SK-N-SH (cell line): ENCODE measurements around the gene LCE4A. TPM values are rescaled to one million over a fixed set of nuclear protein-coding genes. Genes with fewer than 3 reads are reported as not detected.

Experiments used
- CTCF ChIA-PET: fragments of 300-600, 350-600 bp; formaldehyde crosslinking; extraction: SDS; loops from one replicate; lab custom pipeline; 2021; lab: Yijun Ruan, JAX
- POLR2A ChIA-PET: fragments of 350-600 bp; sonication (Branson Sonifier 250); formaldehyde crosslinking; extraction: SDS; loops from one replicate; lab custom pipeline; 2020; ENCODE audit warnings: antibody characterized with exemption, inconsistent platforms; lab: Yijun Ruan, JAX
- DNase-seq: peaks from one replicate; pipeline ENCODE4 v3.0.0; 2012
- H2AFZ ChIP-seq: fragments of 200-600 bp; sonication (generic); 2 replicates; pipeline ENCODE4 v1.8.1; 2016; ENCODE audit warnings: antibody characterized with exemption, mild to moderate bottlenecking, low read depth
- H3F3A ChIP-seq: fragments of 200-600 bp; sonication (generic); replicated peaks from 2 replicates; pipeline ENCODE3; 2016; ENCODE audit warnings: antibody characterized with exemption, mild to moderate bottlenecking; ENCODE audit not compliant: insufficient read depth
- H3K27ac ChIP-seq, 2 experiments: fragments of 200-500 bp in 1 of 2; fragments of 200-600 bp in 1 of 2; sonication (Bioruptor generic) in 1 of 2; sonication (generic), shearing (Covaris generic) in 1 of 2; 2 replicates each; pipeline versions ENCODE4 v1.5.1 to v1.6.1; 2014 to 2016; ENCODE audit warnings: low read depth in 2 of 2, inconsistent platforms in 1 of 2, low read length in 1 of 2, mild to moderate bottlenecking in 1 of 2, mixed read lengths in 1 of 2
- H3K27me3 ChIP-seq: fragments of 200-600 bp; sonication (generic), shearing (Covaris generic); 2 replicates; pipeline ENCODE4 v1.6.1; 2016; ENCODE audit warnings: mixed run types; ENCODE audit not compliant: insufficient read depth
- H3K36me3 ChIP-seq, 2 experiments: fragments of 200-500 bp in 1 of 2; fragments of 200-600 bp in 1 of 2; sonication (Bioruptor generic) in 1 of 2; sonication (generic) in 1 of 2; replicated peaks in 1 of 2; 2 replicates each; pipeline versions ENCODE3 to v1.5.1; 2014 to 2016; ENCODE audit warnings: low read length in 1 of 2, mild to moderate bottlenecking in 1 of 2; ENCODE audit not compliant: insufficient read depth in 2 of 2, control insufficient read depth in 1 of 2
- H3K4me1 ChIP-seq, 2 experiments: fragments of 200-500 bp in 1 of 2; fragments of 200-600 bp in 1 of 2; sonication (Bioruptor generic) in 1 of 2; sonication (generic), shearing (Covaris generic) in 1 of 2; 2 replicates each; pipeline versions ENCODE4 v1.5.1 to v1.6.1; 2014 to 2016; ENCODE audit warnings: low read depth in 1 of 2, low read length in 1 of 2, mixed run types in 1 of 2; ENCODE audit not compliant: insufficient read depth in 2 of 2, control insufficient read depth in 1 of 2
- H3K4me2 ChIP-seq: fragments of 200-600 bp; sonication (generic), shearing (Covaris generic); 2 replicates; pipeline ENCODE4 v1.6.1; 2017; ENCODE audit warnings: mixed run types
- H3K4me3 ChIP-seq, 2 experiments: fragments of 200-500 bp in 1 of 2; fragments of 200-600 bp in 1 of 2; sonication (Bioruptor generic) in 1 of 2; sonication (generic), shearing (Covaris generic) in 1 of 2; 2 replicates each; pipeline versions ENCODE4 v1.5.1 to v1.8.1; 2014 to 2016; ENCODE audit warnings: low read depth in 2 of 2, inconsistent platforms in 1 of 2, low read length in 1 of 2, mild to moderate bottlenecking in 1 of 2, mixed read lengths in 1 of 2, moderate library complexity in 1 of 2
- H3K79me2 ChIP-seq: fragments of 200-600 bp; sonication (generic); 2 replicates; pipeline ENCODE4 v1.8.1; 2017; ENCODE audit warnings: mild to moderate bottlenecking; ENCODE audit not compliant: insufficient read depth
- H3K9ac ChIP-seq: fragments of 200-600 bp; sonication (generic); 2 replicates; pipeline ENCODE4 v1.6.1; 2017; ENCODE audit warnings: mixed run types
- H3K9me2 ChIP-seq: fragments of 200-600 bp; sonication (generic); 2 replicates; pipeline ENCODE4 v1.6.1; 2017; ENCODE audit warnings: mixed run types
- H3K9me3 ChIP-seq: fragments of 200-600 bp; sonication (generic); 2 replicates; pipeline ENCODE4 v1.6.1; 2017; ENCODE audit warnings: mixed run types, mild to moderate bottlenecking, moderate library complexity
- H4K20me1 ChIP-seq: fragments of 200-600 bp; sonication (generic); 2 replicates; pipeline ENCODE4 v1.6.1; 2017; ENCODE audit warnings: mild to moderate bottlenecking, mixed run types; ENCODE audit not compliant: insufficient read depth
- EP300 ChIP-seq, 2 experiments: IDR thresholded peaks; 2 replicates each; pipeline versions ENCODE4 v1.4.0 to v1.6.1; 2012; ENCODE audit warnings: borderline replicate concordance in 1 of 2, low read depth in 1 of 2, low read length in 1 of 2
- EZH2phosphoT487 ChIP-seq: fragments of 200-600 bp; sonication (generic); IDR thresholded peaks from 2 replicates; pipeline ENCODE4 v1.6.1; 2017; ENCODE audit warnings: low read depth, mixed run types, mild to moderate bottlenecking, antibody characterized with exemption, moderate library complexity, borderline replicate concordance
- FOXM1 ChIP-seq: IDR thresholded peaks from 2 replicates; pipeline ENCODE4 v1.4.0; 2012; ENCODE audit warnings: low read depth, mild to moderate bottlenecking
- GABPA ChIP-seq: IDR thresholded peaks from 2 replicates; pipeline ENCODE4 v1.4.0; 2012; ENCODE audit warnings: low read depth, mild to moderate bottlenecking
- JUND ChIP-seq: IDR thresholded peaks from 2 replicates; pipeline ENCODE4 v1.4.0; 2012
- MEF2A ChIP-seq: IDR thresholded peaks from 2 replicates; pipeline ENCODE4 v1.4.0; 2012; ENCODE audit warnings: low read depth, borderline replicate concordance
- MXI1 ChIP-seq: IDR thresholded peaks from 2 replicates; pipeline ENCODE4 v1.6.1; 2012; ENCODE audit warnings: mild to moderate bottlenecking, low read depth, low read length, improper control_type of control experiment
- NRF1 ChIP-seq: IDR thresholded peaks from 2 replicates; pipeline ENCODE4 v1.6.1; 2012; ENCODE audit warnings: low read depth, mild to moderate bottlenecking, low read length
- POLR2AphosphoS5 ChIP-seq: IDR thresholded peaks from 2 replicates; pipeline ENCODE4 v1.6.1; 2012; ENCODE audit warnings: low read depth, low read length
- RAD21 ChIP-seq: IDR thresholded peaks from 2 replicates; pipeline ENCODE4 v1.6.1; 2012; ENCODE audit warnings: mild to moderate bottlenecking, low read length
- RFX5 ChIP-seq: IDR thresholded peaks from 2 replicates; pipeline ENCODE4 v1.6.1; 2012; ENCODE audit warnings: mild to moderate bottlenecking, improper control_type of control experiment, low read length
- SIN3A ChIP-seq: IDR thresholded peaks from 2 replicates; pipeline ENCODE4 v1.6.1; 2012; ENCODE audit warnings: low read depth, mild to moderate bottlenecking, low read length, moderate library complexity, borderline replicate concordance
- SMC3 ChIP-seq: IDR thresholded peaks from 2 replicates; pipeline ENCODE4 v1.6.1; 2012; ENCODE audit warnings: low read depth, low read length, improper control_type of control experiment
- TCF12 ChIP-seq: IDR thresholded peaks from 2 replicates; pipeline ENCODE4 v1.4.0; 2012
- WGBS: methylation state at CpG from one replicate; pipeline ENCODE4 v1.1.6; 2017; ENCODE audit warnings: low lambda C conversion rate; 5-methylcytosine and 5-hydroxymethylcytosine counted together
- polyA plus RNA-seq, 3 experiments: library from polyadenylated mRNA; depleted of rRNA; stranded (reverse); fragments of >200 nt; gene quantifications; 2 replicates each; pipeline ENCODE4 v1.2.3, GENCODE V29; 2012
- TF ChIP-seq, protein P1 (sequence below): IDR thresholded peaks from 2 replicates; pipeline ENCODE4; 2012
- TF ChIP-seq, protein P2 (sequence below): IDR thresholded peaks from 2 replicates; pipeline ENCODE4 v1.6.1; 2012; ENCODE audit warnings: mild to moderate bottlenecking, low read depth, low read length, moderate library complexity
- TF ChIP-seq, protein P3 (sequence below): fragments of 150-350 bp; IDR thresholded peaks from 2 replicates; pipeline ENCODE4 v1.6.1; 2017; ENCODE audit warnings: antibody characterized with exemption, low read length, low read depth, borderline replicate concordance
- TF ChIP-seq, protein P4 (sequence below): IDR thresholded peaks from 2 replicates; pipeline ENCODE4 v1.4.0; 2012; ENCODE audit warnings: low read depth, borderline replicate concordance

LCE4A gene
- polyA plus RNA-seq, 1 of the 3 experiments (the other 2 are of a cell fraction), result not detected

DNA sequence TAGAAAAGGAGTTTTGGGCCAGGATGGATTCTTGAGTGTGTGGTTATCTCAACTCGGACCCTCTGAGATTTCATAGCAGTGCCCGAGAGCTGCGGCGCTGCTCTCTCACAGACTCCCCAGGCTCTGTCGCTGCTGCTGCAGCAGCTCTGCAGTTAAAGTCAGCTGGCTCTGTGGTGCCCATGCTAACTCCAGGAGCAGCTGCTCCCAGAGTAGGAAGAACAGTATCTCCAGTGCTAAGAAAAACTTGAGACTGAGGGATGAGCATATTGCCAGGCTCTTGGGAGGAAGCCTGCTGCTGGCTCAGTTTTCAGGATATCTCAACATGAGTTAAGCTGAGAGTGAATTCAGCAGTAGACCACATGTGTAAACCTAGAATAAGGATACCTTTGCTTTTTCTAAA is 40.3 kb upstream of the LCE4A start:
- Histone ChIP-seq H3K36me3 (no peaks in the 10 kb centered on the region), H3K27ac (no peak overlapping the region), H4K20me1 (no peaks in the 10 kb centered on the region), H3K27me3 (no peaks in the 10 kb centered on the region), H3K4me2 (no peak overlapping the region), H3K4me1 (no peaks in the 10 kb centered on the region), H3K9ac (no peak overlapping the region), H2AFZ (no peak overlapping the region), H3F3A (no peaks in the 10 kb centered on the region), H3K79me2 (no peaks in the 10 kb centered on the region), H3K4me3 (no peak overlapping the region), H3K9me2 (no peaks in the 10 kb centered on the region)
- POLR2A ChIA-PET, result no interaction called here
- CTCF ChIA-PET, result interaction anchor here (1.0 kb wide), 1 partner anchor 14 kb away, joined by 3 read pairs; no protein-coding TSS in a partner anchor
- no peak for DNase-seq
- 3% methylated on average over 5 of the region's 5 CpGs for WGBS
- TF ChIP-seq JUND (no peak), RAD21 (no peak), GABPA (no peak), TCF12 (no peak), EP300 (IDR thresholded peaks at IDR 0.05; ENCODE audit: borderline replicate concordance in 1 of 2, low read depth in 1 of 2, low read length in 1 of 2) (no peak), POLR2AphosphoS5 (no peak), SIN3A (no peak), SMC3 (no peak), NRF1 (no peak), RFX5 (no peak), MEF2A (no peak), FOXM1 (no peak), MXI1 (no peak), EZH2phosphoT487 (no peak)
- TF ChIP-seq, protein P1, sequence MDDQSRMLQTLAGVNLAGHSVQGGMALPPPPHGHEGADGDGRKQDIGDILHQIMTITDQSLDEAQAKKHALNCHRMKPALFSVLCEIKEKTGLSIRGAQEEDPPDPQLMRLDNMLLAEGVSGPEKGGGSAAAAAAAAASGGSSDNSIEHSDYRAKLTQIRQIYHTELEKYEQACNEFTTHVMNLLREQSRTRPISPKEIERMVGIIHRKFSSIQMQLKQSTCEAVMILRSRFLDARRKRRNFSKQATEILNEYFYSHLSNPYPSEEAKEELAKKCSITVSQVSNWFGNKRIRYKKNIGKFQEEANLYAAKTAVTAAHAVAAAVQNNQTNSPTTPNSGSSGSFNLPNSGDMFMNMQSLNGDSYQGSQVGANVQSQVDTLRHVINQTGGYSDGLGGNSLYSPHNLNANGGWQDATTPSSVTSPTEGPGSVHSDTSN, result no peak
- TF ChIP-seq, protein P2, sequence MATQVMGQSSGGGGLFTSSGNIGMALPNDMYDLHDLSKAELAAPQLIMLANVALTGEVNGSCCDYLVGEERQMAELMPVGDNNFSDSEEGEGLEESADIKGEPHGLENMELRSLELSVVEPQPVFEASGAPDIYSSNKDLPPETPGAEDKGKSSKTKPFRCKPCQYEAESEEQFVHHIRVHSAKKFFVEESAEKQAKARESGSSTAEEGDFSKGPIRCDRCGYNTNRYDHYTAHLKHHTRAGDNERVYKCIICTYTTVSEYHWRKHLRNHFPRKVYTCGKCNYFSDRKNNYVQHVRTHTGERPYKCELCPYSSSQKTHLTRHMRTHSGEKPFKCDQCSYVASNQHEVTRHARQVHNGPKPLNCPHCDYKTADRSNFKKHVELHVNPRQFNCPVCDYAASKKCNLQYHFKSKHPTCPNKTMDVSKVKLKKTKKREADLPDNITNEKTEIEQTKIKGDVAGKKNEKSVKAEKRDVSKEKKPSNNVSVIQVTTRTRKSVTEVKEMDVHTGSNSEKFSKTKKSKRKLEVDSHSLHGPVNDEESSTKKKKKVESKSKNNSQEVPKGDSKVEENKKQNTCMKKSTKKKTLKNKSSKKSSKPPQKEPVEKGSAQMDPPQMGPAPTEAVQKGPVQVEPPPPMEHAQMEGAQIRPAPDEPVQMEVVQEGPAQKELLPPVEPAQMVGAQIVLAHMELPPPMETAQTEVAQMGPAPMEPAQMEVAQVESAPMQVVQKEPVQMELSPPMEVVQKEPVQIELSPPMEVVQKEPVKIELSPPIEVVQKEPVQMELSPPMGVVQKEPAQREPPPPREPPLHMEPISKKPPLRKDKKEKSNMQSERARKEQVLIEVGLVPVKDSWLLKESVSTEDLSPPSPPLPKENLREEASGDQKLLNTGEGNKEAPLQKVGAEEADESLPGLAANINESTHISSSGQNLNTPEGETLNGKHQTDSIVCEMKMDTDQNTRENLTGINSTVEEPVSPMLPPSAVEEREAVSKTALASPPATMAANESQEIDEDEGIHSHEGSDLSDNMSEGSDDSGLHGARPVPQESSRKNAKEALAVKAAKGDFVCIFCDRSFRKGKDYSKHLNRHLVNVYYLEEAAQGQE, result no peak
- TF ChIP-seq, protein P3, sequence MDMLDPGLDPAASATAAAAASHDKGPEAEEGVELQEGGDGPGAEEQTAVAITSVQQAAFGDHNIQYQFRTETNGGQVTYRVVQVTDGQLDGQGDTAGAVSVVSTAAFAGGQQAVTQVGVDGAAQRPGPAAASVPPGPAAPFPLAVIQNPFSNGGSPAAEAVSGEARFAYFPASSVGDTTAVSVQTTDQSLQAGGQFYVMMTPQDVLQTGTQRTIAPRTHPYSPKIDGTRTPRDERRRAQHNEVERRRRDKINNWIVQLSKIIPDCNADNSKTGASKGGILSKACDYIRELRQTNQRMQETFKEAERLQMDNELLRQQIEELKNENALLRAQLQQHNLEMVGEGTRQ, result no peak
- TF ChIP-seq, protein P4, sequence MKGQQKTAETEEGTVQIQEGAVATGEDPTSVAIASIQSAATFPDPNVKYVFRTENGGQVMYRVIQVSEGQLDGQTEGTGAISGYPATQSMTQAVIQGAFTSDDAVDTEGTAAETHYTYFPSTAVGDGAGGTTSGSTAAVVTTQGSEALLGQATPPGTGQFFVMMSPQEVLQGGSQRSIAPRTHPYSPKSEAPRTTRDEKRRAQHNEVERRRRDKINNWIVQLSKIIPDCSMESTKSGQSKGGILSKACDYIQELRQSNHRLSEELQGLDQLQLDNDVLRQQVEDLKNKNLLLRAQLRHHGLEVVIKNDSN, result no peak
- TF ChIP-seq, all 33 proteins: peak for 0
- H3K9me3 ChIP-seq, result no peaks in the 10 kb centered on the region
